PC-3 (cell line): ENCODE measurements around the gene FBXO11. TPM values are rescaled to one million over a fixed set of nuclear protein-coding genes. Genes with fewer than 3 reads are reported as not detected.

Source experiments
- ATAC-seq: fragments of 200-7000 bp; cut with Tn5 transposase; 2 replicates; pipeline ENCODE4 v1.9.1; 2020; ENCODE audit warnings: mild to moderate bottlenecking, moderate library complexity
- BruUV-seq: library from RNA; stranded (reverse); fragments of 400-500 nt; replicated peaks from 2 replicates; lab custom pipeline; 2021; lab: Mats Ljungman, UMichigan
- CTCF ChIA-PET: fragments of 300-600 bp; sonication (Branson Sonifier 250); formaldehyde crosslinking; loops from one replicate; lab custom pipeline; 2022; ENCODE audit warnings: antibody characterized with exemption; lab: Charles Lee
- POLR2A ChIA-PET: fragments of 300-600 bp; sonication (Branson Sonifier 250); formaldehyde crosslinking; loops from one replicate; lab custom pipeline; 2022; ENCODE audit warnings: antibody characterized with exemption; ENCODE audit not compliant: unreplicated experiment; lab: Charles Lee
- DNase-seq: peaks from one replicate; pipeline ENCODE4 v3.0.0-alpha.2; 2015
- H2AFZ ChIP-seq: fragments of 300-600 bp; sonication (generic); 2 replicates; pipeline ENCODE4 v1.6.0; 2016; ENCODE audit warnings: antibody characterized with exemption, low read length
- H3F3A ChIP-seq: fragments of 300-600 bp; sonication (generic); one replicate; pipeline ENCODE4 v1.6.0; 2017; ENCODE audit warnings: antibody characterized with exemption, low read length, control low read depth, mild to moderate bottlenecking; ENCODE audit not compliant: unreplicated experiment
- H3K27ac ChIP-seq: fragments of 300-600 bp; sonication (generic); 2 replicates; pipeline ENCODE4 v1.5.1; 2016; ENCODE audit warnings: mild to moderate bottlenecking, low read length
- H3K27me3 ChIP-seq: fragments of 300-600 bp; sonication (generic); 2 replicates; pipeline ENCODE4 v1.6.1; 2016; ENCODE audit warnings: low read length, mixed read lengths
- H3K36me3 ChIP-seq: fragments of 300-600 bp; sonication (generic); 2 replicates; pipeline ENCODE4 v1.6.1; 2016; ENCODE audit warnings: low read depth, mixed run types, low read length, mixed read lengths
- H3K4me1 ChIP-seq: fragments of 300-600 bp; sonication (generic); 2 replicates; pipeline ENCODE4 v1.5.1; 2016; ENCODE audit warnings: low read length; ENCODE audit not compliant: insufficient read depth
- H3K4me2 ChIP-seq: fragments of 300-600 bp; sonication (generic); 2 replicates; pipeline ENCODE4 v1.6.0; 2016; ENCODE audit warnings: low read length
- H3K4me3 ChIP-seq: fragments of 300-600 bp; sonication (generic); 2 replicates; pipeline ENCODE4 v1.5.1; 2016; ENCODE audit warnings: mild to moderate bottlenecking, low read length, mixed read lengths
- H3K79me2 ChIP-seq: fragments of 300-600 bp; sonication (generic); 2 replicates; pipeline ENCODE4 v1.6.1; 2017; ENCODE audit warnings: low read length, mixed read lengths
- H3K9ac ChIP-seq: fragments of 300-600 bp; sonication (generic); 2 replicates; pipeline ENCODE4 v1.6.0; 2016; ENCODE audit warnings: mild to moderate bottlenecking, low read length
- H3K9me2 ChIP-seq: fragments of 300-600 bp; sonication (generic); replicated peaks from 2 replicates; pipeline ENCODE4 v1.6.1; 2016; ENCODE audit warnings: mixed run types, low read length, mixed read lengths
- H3K9me3 ChIP-seq: fragments of 300-600 bp; sonication (generic); 2 replicates; pipeline ENCODE4 v1.6.1; 2016; ENCODE audit warnings: low read length, mixed read lengths
- H4K20me1 ChIP-seq: fragments of 300-600 bp; sonication (generic); 2 replicates; pipeline ENCODE4 v1.6.1; 2016; ENCODE audit warnings: low read length, mixed read lengths
- CTCF ChIP-seq: fragments of 300-600 bp; sonication (generic); conservative IDR thresholded peaks from 2 replicates; pipeline ENCODE4 v1.5.1; 2017; ENCODE audit warnings: antibody characterized with exemption, low read depth, mild to moderate bottlenecking, low read length
- EZH2 ChIP-seq: fragments of 300-600 bp; sonication (generic); IDR thresholded peaks from one replicate; pipeline ENCODE4 v1.6.1; 2017; ENCODE audit warnings: antibody characterized with exemption, mild to moderate bottlenecking, low read length; ENCODE audit not compliant: unreplicated experiment
- EZH2phosphoT487 ChIP-seq: fragments of 300-600 bp; sonication (generic); IDR thresholded peaks from 2 replicates; pipeline ENCODE4 v1.6.1; 2018; ENCODE audit warnings: mild to moderate bottlenecking, antibody characterized with exemption, low read length, borderline replicate concordance
- intact Hi-C: fragments of 100-400 bp; cut with micrococcal nuclease; formaldehyde crosslinking; loops from 2 replicates; pipeline ENCODE4 v1.9.0; 2023
- total RNA-seq: library from RNA; depleted of rRNA; stranded (reverse); fragments of >200 nt; gene quantifications from 2 replicates; pipeline ENCODE4 v1.2.3, GENCODE V29; 2014

Gene FBXO11
- total RNA-seq, 1 experiment from 2014 or later = 34.8 TPM

DNA sequence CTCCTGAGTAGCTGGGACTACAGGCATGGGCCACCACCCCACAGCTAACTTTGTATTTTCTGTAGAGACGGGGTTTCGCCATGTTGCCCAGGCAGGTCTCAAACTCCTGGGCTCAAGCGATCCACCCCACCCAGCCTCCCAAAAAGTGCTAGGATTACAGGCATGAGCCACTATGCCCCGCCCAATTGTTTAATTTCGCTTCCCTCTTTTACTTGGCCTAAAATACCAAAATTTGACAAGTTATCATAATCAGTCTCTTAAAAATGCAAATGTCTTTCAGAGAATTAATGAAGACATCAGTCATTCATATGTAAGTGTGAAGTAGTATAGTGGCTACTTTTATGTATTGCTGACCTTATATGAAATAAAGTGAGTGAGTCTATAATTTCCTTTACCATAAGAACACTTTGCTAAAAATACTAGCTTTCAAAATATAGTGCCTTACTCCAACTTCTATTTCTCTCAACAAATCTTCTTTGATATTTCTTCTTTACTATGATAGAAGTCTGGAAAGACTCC is 9.8 kb downstream of the FBXO11 start:
- H3K79me2 ChIP-seq = peaks cover 100% of the 10 kb centered on the region
- no peaks in the 10 kb centered on the region for H3K9me2 ChIP-seq
- no peak for TF ChIP-seq CTCF
- TF ChIP-seq EZH2phosphoT487 = no peak
- TF ChIP-seq EZH2 = no peak
- peaks cover 13% of the 10 kb centered on the region; the same call in 1 of the 2 replicates for H3K4me1 ChIP-seq
- H4K20me1 ChIP-seq = peaks cover 34% of the 10 kb centered on the region; the same call in 1 of the 2 replicates
- H3K27me3 ChIP-seq = no peaks in the 10 kb centered on the region
- intact Hi-C loops = no loop called here
- no peak overlapping the region for H3K9ac ChIP-seq
- ChIA-PET CTCF (no interaction called here), POLR2A (no interaction called here)
- H3F3A ChIP-seq = no peaks in the 10 kb centered on the region
- no peak for ATAC-seq
- H3K27ac ChIP-seq = no peak overlapping the region
- no peak overlapping the region for H3K4me2 ChIP-seq
- no peak overlapping the region for H3K4me3 ChIP-seq
- no peaks in the 10 kb centered on the region for H3K36me3 ChIP-seq
- H3K9me3 ChIP-seq = no peaks in the 10 kb centered on the region
- no TSS peak for BruUV-seq
- H2AFZ ChIP-seq = no peak overlapping the region
- DNase-seq = no peak

DNA sequence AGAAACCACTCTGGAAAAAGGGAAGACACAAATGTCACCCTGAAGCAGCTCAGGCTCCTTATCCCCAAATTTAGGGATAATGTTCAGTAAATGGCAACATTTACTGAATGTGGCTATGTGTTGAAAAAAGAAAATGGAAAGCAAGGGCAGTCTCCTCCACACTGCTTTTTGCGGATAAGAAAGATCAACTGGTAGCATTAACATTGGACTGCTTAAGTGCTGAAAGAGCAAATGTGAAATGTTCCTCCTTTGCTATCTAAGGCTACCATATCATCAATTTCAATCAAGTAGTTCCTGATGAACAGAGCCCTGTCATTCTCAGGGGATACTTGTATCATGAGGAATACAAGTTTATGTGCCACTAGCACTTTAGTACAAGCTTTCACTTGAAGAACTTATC is 12.5 kb downstream of the FBXO11 start:
- DNase-seq (no peak), ATAC-seq (no peak)
- H3K9me3 ChIP-seq = no peaks in the 10 kb centered on the region
- TF ChIP-seq EZH2 = no peak
- TF ChIP-seq CTCF = no peak
- TF ChIP-seq EZH2phosphoT487 = no peak
- no peak overlapping the region for H2AFZ ChIP-seq
- peaks cover 100% of the 10 kb centered on the region for H3K79me2 ChIP-seq
- ChIA-PET CTCF (no interaction called here), POLR2A (no interaction called here)
- peaks cover 13% of the 10 kb centered on the region; the same call in 1 of the 2 replicates for H3K4me1 ChIP-seq
- peaks cover 30% of the 10 kb centered on the region; the same call in 1 of the 2 replicates for H4K20me1 ChIP-seq
- intact Hi-C loops = no loop called here
- H3K9me2 ChIP-seq = no peaks in the 10 kb centered on the region
- H3K27me3 ChIP-seq = no peaks in the 10 kb centered on the region
- H3K9ac ChIP-seq = no peak overlapping the region
- no peak overlapping the region for H3K27ac ChIP-seq
- H3K36me3 ChIP-seq = no peaks in the 10 kb centered on the region
- no peak overlapping the region for H3K4me3 ChIP-seq
- H3K4me2 ChIP-seq = no peak overlapping the region
- no TSS peak for BruUV-seq
- H3F3A ChIP-seq = no peaks in the 10 kb centered on the region

DNA sequence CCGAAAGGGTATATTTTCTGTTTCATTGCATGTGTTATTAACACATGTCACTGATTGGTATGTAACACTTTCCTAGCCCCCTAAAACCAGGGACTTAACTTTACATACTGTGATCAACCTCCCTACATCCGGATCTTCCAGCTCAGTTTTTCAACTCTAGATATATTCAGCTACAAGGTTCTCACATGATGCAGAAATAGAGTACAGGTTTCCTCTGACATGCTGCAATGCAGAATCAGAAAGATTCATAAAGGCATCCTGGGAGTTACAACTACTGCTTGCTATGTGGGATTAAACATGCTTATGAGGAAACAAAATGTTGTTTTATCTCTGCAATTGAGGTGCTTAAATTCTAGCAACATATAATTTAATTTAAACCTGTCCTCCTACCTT is 14.0 kb downstream of the FBXO11 start:
- no peaks in the 10 kb centered on the region for H3F3A ChIP-seq
- H3K27me3 ChIP-seq = no peaks in the 10 kb centered on the region
- ATAC-seq = no peak
- no peaks in the 10 kb centered on the region for H3K9me2 ChIP-seq
- BruUV-seq = no TSS peak
- peaks cover 100% of the 10 kb centered on the region for H3K79me2 ChIP-seq
- intact Hi-C loops = no loop called here
- no peak overlapping the region for H3K9ac ChIP-seq
- peaks cover 30% of the 10 kb centered on the region; the same call in 1 of the 2 replicates for H4K20me1 ChIP-seq
- no peak overlapping the region for H2AFZ ChIP-seq
- no peak for TF ChIP-seq EZH2
- no peak for TF ChIP-seq CTCF
- TF ChIP-seq EZH2phosphoT487 = no peak
- H3K36me3 ChIP-seq = no peaks in the 10 kb centered on the region
- H3K4me1 ChIP-seq = peaks cover 6% of the 10 kb centered on the region; the same call in 1 of the 2 replicates
- no peak overlapping the region for H3K4me2 ChIP-seq
- ChIA-PET CTCF (interaction anchor here (0.6 kb wide), 1 partner anchor 34 kb away, joined by 3 read pairs; no protein-coding TSS in a partner anchor), POLR2A (interaction anchor here (0.7 kb wide), 1 partner anchor 8 kb away, joined by 5 read pairs; no protein-coding TSS in a partner anchor)
- no peaks in the 10 kb centered on the region for H3K9me3 ChIP-seq
- DNase-seq = no peak
- no peak overlapping the region for H3K27ac ChIP-seq
- H3K4me3 ChIP-seq = no peak overlapping the region
